Measurements from ENCODE around the gene TPST2. TPM values are rescaled to one million over a fixed set of nuclear protein-coding genes. Genes with fewer than 3 reads are reported as not detected.
A peak's percentile ranks its signal among the peaks of the same experiment; 100 is the strongest.

The TPST2 gene
- polyA plus RNA-seq, 3 donors = 62.8 to 83.8 (median 69.5) TPM

- Histone ChIP-seq H3K4me1 (ENCODE audit: control insufficient read depth in 1 of 2, insufficient read depth in 2 of 2, low read length in 2 of 2) (peaks cover 74 to 80% of the 10 kb centered on the region in 2 donors), H3K27ac (ENCODE audit: low read depth in 1 of 2, low read length in 2 of 2) (no peak overlapping the region), H3K9me3 (replicated peaks in 1 of 2; ENCODE audit: control insufficient read depth in 1 of 2, insufficient read depth in 1 of 2, low read length in 2 of 2) (no peaks in the 10 kb centered on the region), H2AFZ (ENCODE audit: insufficient read depth, low read depth, low read length, poor library complexity, severe bottlenecking) (no peak overlapping the region), H3K36me3 (replicated peaks in 1 of 2; ENCODE audit: control insufficient read depth in 1 of 2, insufficient read depth in 2 of 2, low read length in 2 of 2) (peaks cover 4 to 12% of the 10 kb centered on the region in 2 donors), H3K9ac (ENCODE audit: insufficient read depth, low read length, poor library complexity, severe bottlenecking) (no peak overlapping the region), H3K4me3 (replicated peaks in 1 of 3; ENCODE audit: low read depth in 2 of 3, low read length in 3 of 3) (no peak overlapping the region), H4K20me1 (ENCODE audit: insufficient read depth, low read length) (peaks cover 75% of the 10 kb centered on the region), H3K79me2 (ENCODE audit: insufficient read depth, low read length) (peaks cover 71% of the 10 kb centered on the region), H3K4me2 (replicated peaks; ENCODE audit: extremely low read depth, low read length, poor library complexity, severe bottlenecking) (no peak overlapping the region), H3K27me3 (ENCODE audit: control insufficient read depth in 2 of 2, insufficient read depth in 2 of 2, low read length in 2 of 2) (no peaks in the 10 kb centered on the region)
- H3K27me3 Mint-ChIP-seq (ENCODE audit: low read depth in 3 of 3) = peaks cover 0 to 2% (median 0%) of the 10 kb centered on the region in 3 donors
- peaks cover 27 to 42% of the 10 kb centered on the region in 2 donors for H3K36me3 Mint-ChIP-seq
- intact Hi-C loops (cut with micrococcal nuclease) = no loop called here
- no CpG with 5 or more reads among the region's 7 CpGs for WGBS (ENCODE audit: insufficient coverage)
- TF ChIP-seq CTCF (IDR thresholded peaks at IDR 0.05) = no peak
- peak overlapping the region in 2 of 7 donors; percentile 88 to 95 for H3K27ac Mint-ChIP-seq
- no peak overlapping the region for H3K4me3 Mint-ChIP-seq
- H3K4me1 Mint-ChIP-seq = peaks cover 84% of the 10 kb centered on the region
- no peak for DNase-seq
- H3K9me3 Mint-ChIP-seq = peaks cover 0 to 8% (median 0%) of the 10 kb centered on the region in 7 donors
These were observed 12.9 kb downstream of the TPST2 start for GRCh38 chr22:26577081-26577480.

DNA sequence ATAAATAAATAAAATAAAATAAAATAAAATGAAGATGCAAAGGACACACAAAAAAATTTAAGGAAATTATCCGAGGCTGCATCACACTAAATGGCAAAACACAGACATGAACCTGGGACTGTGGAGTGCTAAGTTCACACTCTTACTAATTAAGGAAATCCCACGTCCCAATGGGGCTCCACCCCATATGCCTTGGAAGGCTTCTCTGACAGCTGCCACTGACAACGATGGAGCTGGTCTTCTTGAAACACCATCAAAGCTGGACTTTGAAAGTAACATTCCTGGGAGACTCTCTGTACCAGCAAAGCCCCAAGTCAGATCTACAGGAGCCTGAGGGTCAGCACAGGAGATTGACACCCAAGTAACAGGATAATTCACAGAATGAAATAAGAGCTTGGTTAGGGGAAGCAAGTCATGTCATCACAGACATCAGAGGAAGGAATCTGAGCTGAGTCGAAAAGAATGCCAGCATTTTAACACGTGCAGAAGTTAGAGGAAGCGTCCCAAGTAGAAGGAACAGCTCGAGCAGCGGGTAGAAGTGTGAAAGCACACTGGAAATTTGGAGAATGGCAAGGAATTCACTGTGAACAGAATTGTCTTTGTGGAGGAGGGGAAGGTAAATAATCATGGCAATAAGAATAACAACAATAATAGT lies 13.8 kb downstream of the TPST2 start:
- peaks cover 0 to 3% (median 0%) of the 10 kb centered on the region in 3 donors for H3K27me3 Mint-ChIP-seq (ENCODE audit: low read depth in 3 of 3)
- H3K27me3 ChIP-seq (ENCODE audit: control insufficient read depth in 2 of 2, insufficient read depth in 2 of 2, low read length in 2 of 2) = no peaks in the 10 kb centered on the region
- H3K9me3 Mint-ChIP-seq = peaks cover 0 to 6% (median 0%) of the 10 kb centered on the region in 7 donors
- no peak overlapping the region for H2AFZ ChIP-seq (ENCODE audit: insufficient read depth, low read depth, low read length, poor library complexity, severe bottlenecking)
- DNase-seq = peak; percentile 45 to 61 (median 54)
- peaks cover 75 to 81% of the 10 kb centered on the region in 2 donors for H3K4me1 ChIP-seq (ENCODE audit: control insufficient read depth in 1 of 2, insufficient read depth in 2 of 2, low read length in 2 of 2)
- H3K27ac Mint-ChIP-seq = peak overlapping the region; percentile 75 to 95 (median 89)
- intact Hi-C loops (cut with micrococcal nuclease) = no loop called here
- peaks cover 75% of the 10 kb centered on the region for H4K20me1 ChIP-seq (ENCODE audit: insufficient read depth, low read length)
- H3K4me2 ChIP-seq (replicated peaks; ENCODE audit: extremely low read depth, low read length, poor library complexity, severe bottlenecking) = peak overlapping the region; percentile 38
- peaks cover 91% of the 10 kb centered on the region for H3K4me1 Mint-ChIP-seq
- TF ChIP-seq CTCF (IDR thresholded peaks at IDR 0.05) = no peak
- 3% methylated on average over 7 of the region's 8 CpGs for WGBS (ENCODE audit: insufficient coverage)
- H3K36me3 ChIP-seq (replicated peaks in 1 of 2; ENCODE audit: control insufficient read depth in 1 of 2, insufficient read depth in 2 of 2, low read length in 2 of 2) = peaks cover 0 to 3% of the 10 kb centered on the region in 2 donors
- peak overlapping the region; percentile 61 to 72 for H3K27ac ChIP-seq (ENCODE audit: low read depth in 1 of 2, low read length in 2 of 2)
- H3K4me3 Mint-ChIP-seq = peak overlapping the region; percentile 34 to 56
- peaks cover 28 to 39% of the 10 kb centered on the region in 2 donors for H3K36me3 Mint-ChIP-seq
- peaks cover 71% of the 10 kb centered on the region for H3K79me2 ChIP-seq (ENCODE audit: insufficient read depth, low read length)
- peak overlapping the region in 1 of 3 experiments; percentile 2 for H3K4me3 ChIP-seq (replicated peaks in 1 of 3; ENCODE audit: low read depth in 2 of 3, low read length in 3 of 3)
- H3K9me3 ChIP-seq (replicated peaks in 1 of 2; ENCODE audit: control insufficient read depth in 1 of 2, insufficient read depth in 1 of 2, low read length in 2 of 2) = no peaks in the 10 kb centered on the region
- H3K9ac ChIP-seq (ENCODE audit: insufficient read depth, low read length, poor library complexity, severe bottlenecking) = no peak overlapping the region

Measured in CD14-positive monocyte (primary cell).